Hematopoietic multipotent progenitor cell (in vitro differentiated cells): ENCODE measurements around the gene KIAA0319L. TPM values are rescaled to one million over a fixed set of nuclear protein-coding genes. Genes with fewer than 3 reads are reported as not detected.
"Not testable (repeated sequence)": the region's sequence is repeated elsewhere in the genome, so short reads cannot be mapped to it uniquely, and the experiment has no call there.

Experiments used
- DNase-seq, 3 donors: peaks; one replicate each; pipeline ENCODE4 v3.0.0-alpha.2; 2011 to 2015; ENCODE audit warnings: low read depth in 2 of 3, low spot score in 2 of 3
- total RNA-seq: library from RNA; depleted of rRNA; stranded (reverse); fragments of >200 nt; gene quantifications from one replicate; pipeline ENCODE4 v1.2.3, GENCODE V29; 2012

Gene KIAA0319L
- 42.0 TPM for total RNA-seq

DNA sequence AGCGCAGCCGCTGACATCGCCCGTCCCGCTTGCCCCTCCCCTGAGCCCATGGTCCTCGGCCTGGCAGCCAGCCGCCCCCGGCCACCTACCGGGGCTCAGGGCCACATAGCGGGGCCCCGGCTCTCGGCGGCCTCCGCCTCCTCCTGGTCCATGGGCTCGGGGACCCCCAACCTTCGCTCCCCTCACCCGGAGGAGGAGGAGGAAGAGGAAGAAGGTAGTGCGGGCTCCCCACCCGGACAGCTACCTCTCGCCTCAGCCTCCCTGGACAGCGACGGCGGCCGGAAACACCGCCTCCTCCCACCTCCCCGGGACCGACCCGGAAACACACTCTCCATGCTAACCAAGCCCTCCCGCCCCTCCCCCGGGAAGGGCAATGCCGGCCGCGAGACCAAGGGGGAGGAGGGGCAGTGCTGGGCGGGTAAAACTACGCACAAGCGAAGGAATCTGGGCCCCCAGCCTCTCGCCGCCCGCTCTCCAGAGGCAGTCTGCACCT, at the start of gene KIAA0319L:
KIAA0319L (minus strand) TSS at position 286 of the 493 bp plus-strand sequence. CDS start 2,912 bp downstream, outside the sequence.
- no peak for DNase-seq

DNA sequence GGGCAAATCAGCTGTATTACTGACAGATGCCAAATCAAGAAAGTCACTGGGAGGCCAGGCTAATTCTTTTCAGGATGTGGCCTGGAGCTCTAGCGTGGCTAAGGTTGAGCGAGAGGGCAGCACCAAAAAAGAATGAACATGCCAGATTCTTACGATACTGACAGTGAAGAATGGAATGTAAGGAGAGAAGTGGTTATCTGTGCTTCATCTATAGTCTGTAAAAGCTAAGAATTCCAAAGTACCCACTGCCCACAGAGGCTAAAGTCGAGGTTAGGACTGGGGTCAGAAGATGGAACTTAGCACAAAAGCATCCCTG, 48.6 kb upstream of the KIAA0319L start:
- no peak for DNase-seq

DNA sequence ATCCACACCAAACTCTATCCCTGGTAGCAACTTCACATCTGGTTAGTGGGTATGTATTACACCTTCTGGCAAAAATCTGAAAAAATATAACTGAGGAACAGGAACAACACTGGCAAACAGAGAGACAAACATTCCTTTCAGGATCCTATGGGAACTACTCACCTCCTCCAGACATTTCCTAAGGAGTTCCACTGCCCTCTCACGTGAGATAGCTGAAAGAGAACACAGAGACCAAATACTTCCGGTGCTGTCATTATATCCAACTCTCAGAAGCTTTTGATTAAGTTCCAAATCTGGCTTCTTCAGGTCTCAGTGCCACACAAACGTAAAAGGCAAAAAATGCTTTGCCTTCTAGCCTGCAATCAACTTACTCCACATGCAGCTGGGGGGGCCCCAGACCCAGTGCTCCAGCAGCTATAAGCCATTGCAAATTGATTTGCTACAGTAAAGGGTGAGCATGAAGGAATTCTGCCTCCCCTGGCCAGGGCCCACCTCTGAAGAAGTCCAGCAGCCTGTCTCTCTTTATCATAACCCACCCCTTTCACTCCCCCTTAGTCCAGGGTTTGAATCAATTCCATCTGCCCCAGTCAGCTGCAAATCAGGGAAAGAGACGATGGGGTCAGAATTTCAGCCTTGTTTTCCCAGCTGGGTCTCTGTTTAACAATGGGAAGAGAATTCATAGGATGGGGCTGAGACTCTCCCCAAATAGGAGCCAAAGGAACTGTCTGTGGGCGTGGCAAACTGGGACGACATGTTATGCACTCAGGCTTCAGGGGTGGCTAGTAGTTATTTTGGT, 48.1 kb upstream of the KIAA0319L start:
- no peak for DNase-seq

DNA sequence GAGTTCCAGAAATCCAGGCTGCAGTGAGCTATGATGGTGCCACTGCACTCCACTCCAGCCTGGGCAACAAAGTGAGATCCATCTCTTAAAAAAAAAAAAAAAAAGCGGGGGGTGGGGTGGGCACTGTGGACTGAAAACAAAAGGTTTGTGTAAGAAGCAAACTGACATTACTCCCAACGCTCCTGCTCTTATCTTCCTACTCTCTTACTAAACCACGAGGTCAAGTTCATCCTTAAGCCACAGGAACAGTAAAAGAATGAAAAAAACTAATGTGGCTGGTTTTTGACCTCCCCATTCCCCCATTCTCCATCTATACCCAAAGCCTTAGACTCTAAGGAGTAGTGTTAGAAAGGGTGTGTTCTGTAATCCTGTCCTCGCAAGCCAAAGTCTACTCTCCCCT, 46.7 kb upstream of the KIAA0319L start:
- DNase-seq, result no peak

DNA sequence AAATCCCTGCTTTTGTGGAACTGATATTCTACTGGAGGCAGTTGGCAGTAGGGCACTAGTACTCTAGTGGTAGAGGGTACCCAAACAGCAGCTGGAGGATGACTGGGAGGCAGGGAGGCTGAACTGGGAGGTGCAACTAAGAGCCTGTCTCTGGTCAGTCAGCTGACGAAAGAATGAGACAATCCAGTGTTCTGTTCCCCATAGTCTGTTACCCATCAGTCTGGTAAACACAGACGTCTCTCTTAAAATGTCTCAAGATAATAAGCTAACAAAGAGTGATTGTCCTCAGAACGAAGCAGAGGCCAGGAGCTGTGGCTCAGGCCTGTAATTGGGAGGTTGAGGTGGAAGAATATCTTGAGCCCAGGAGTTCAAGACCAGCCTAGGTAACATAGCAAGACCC, 46.3 kb upstream of the KIAA0319L start:
- no peak for DNase-seq

DNA sequence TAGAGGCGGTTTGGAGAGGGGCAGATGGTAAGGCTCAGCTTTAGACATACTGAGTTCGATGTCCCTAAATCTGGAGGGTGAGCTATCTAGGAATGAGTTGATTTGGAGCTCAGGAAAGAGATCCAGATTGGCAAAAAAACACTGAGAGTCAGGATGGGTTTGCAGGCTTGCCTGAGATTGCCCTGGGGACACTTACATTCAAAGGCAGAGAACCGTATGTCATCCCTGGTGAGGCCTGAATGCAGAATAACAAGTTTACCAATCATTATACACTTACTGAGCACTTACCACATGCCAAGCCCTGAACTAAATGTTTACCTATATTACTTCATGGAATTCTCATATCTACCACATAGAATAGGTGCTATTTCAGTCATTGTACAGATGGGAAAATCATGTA, 43.4 kb upstream of the KIAA0319L start:
- DNase-seq, result no peak

DNA sequence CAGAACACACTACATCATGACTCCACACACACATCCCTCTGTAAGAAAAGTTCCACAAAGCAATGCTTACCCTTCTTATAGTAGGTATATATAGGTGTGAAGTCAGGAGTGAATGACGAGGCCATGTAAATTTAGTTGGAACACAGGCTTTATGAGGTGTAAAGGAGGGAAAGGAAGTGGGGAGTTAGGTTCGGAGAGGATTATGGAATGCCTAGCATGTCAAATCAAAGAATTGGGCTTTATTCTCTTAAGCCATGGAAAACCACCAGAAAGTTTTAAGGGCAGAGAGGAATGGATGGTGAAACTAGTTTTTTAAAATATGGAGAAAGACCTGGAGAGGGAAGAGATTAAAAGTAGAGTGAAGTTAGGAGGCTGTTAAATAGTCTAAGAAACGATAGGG, 42.2 kb upstream of the KIAA0319L start:
- no peak for DNase-seq

DNA sequence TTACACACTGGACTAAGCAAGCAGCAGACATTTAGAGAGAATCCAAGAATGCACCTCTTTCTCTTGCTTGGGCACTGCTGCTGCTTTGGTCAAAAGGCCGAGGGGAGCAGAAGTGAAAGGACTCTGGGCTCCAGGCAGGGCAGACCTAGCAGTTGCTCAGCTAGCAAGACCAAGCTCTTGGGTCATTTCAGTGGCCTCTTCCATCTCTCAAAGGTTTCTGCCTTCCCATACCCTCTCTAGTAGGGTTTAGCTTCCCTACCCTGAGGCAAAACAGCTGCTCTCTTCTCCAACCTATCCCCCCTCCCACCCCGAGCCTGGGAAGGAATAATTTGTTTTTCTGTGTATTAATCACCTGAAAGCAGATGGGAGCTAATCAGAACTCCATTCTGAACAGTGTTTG, 41.7 kb upstream of the KIAA0319L start:
- no peak for DNase-seq

DNA sequence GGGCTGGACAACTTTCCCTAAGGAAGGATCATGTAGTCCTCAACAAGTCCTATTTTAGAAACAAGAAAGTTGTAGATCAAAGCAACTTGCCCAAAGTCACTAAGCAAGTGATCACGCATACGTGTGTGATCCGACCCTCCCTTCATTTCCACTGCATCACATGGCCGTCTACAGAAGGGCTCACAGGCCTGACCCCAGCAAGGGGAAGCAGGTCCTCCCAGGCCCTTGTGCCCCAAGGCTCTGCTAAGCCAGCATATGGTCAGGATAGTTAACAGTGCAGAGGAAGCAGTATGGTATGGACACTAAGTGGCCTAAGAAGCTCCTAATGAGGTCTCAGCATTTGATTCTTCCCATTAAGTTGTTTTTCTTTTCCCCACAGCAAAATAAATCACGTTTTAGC, 40.7 kb upstream of the KIAA0319L start:
- no peak for DNase-seq

DNA sequence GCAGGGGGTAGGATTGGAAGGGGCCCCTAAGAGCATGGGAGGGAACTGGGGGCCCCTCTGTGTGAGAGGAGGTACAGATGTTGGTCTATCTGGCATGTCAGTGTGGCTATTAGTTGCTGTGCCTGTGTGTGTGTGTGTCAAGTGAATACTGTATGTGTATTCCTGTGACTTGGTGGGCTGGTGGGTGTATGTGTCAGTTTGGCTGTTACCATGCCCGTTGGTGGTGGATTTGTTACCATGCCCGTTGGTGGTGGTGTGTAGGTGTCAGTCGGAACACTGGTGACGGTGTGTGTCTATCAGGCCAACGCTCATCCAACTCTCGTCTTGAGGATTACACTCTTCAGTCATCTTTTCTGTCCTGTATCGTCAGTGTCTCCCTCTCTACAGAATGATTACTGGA, 38.5 kb upstream of the KIAA0319L start:
- DNase-seq, result no peak

DNA sequence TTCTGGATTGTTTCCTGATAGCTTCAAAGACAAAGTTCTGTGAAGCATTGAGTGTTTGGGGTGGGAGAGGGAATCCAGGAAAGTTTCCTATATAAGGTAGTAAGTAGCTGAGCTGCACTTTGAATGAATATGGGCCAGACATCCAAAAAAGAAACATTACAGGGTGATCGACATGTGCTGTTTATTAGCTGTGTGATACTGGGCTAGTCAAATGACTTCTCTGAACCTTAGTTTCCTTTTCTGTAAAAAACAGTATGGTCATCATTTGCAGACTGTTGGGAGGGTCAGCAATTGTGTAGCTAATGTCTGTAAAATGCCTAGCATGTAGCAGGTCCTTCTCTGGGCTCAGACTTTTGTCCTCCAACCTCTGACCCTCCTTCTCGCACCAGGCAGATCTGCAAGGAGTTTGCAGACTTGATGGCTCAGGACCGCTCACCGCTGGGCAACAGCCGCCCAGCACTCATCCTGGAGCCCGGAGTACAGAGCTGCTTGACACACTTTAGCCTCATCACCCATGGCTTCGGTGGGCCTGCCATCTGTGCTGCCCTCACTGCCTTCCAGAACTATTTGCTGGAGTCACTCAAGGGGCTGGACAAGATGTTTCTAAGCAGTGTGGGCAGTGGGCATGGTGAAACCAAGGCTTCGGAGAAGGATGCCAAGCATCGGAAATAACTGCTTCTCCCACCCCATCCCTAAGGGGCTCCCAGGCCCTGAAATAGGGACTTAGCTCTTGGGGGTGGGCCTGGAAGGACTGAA, 37.0 kb upstream of the KIAA0319L start:
- DNase-seq, result no peak

DNA sequence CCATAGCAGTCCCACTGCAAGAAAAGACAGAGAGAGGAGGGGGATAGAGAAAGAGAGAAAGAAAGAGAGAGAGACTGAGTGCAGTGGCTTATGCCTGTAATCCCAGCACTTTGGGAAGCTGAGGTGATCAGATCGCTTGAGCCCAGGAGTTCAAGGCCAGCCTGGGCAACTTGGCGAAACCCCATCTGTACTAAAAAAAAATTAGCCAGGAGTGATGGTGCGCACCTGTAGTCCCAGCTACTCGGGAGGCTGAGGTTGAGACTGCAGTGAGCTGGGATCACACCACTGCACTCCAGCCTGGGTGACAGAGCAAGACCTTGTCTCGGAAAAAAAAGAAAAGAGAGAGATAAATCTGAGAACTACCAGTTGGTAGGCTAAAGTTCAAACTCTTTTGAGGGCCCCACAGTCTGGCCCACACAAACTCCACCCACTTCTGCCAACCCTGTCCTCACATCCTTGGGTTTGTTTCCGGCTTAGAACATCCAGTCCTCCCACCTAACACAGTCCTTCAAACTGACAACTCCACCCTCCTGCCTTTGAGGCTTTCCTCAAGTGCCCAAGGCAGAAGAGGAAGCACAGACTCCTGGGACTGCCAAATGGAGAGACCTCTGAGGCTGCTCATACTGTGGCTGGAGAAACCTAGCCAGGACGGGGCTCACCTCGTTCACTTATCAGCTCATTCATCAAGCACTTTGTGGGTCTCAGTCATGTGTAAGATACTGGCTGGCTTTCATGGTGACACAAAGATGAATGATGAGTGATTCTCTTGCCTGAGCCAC, 36.0 kb upstream of the KIAA0319L start:
- peak in 1 of 3 donors; percentile 27 for DNase-seq

DNA sequence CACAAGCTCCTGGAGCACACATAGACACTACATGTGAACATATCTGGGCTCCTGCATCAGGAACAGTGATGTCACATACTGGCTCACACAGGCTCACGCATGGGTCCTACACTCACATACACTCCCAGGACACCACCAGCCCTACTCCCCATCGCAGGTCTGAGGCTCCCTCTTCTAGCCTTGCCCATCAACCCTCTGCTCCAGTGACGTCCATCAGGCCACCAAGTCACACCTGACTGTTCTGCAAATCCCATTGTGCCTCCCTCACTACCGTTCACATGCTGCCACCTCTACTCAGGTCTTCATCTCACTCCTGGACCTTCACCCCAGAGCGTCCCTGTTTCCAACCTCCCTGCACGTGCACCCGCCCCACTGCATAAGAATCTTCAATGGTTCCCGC, 34.0 kb upstream of the KIAA0319L start:
- DNase-seq, result no peak

DNA sequence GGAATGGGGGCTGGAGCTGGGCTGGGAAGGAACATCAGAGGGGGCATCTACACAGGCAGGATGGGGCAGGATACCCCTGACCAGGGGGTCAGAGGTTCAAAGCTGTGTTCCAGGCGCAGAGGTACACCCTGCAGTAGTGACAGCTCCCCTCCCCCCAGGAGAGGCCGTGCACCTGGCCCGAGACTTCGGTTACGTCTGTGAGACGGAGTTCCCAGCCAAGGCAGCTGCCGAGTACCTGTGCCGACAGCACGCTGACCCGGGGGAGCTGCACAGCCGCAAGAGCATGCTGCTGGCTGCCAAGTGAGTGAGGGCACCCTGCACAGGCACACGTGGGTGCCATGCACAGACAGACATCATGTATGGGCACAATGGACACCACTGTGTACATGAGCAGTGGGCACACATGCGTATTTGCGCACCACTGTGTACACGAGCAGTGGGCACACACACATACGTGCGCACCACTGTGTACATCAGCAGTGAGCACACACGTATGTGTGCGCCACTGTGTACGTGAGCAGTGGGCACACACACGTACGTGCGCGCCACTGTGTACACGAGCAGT, 33.4 kb upstream of the KIAA0319L start:
- no peak for DNase-seq

DNA sequence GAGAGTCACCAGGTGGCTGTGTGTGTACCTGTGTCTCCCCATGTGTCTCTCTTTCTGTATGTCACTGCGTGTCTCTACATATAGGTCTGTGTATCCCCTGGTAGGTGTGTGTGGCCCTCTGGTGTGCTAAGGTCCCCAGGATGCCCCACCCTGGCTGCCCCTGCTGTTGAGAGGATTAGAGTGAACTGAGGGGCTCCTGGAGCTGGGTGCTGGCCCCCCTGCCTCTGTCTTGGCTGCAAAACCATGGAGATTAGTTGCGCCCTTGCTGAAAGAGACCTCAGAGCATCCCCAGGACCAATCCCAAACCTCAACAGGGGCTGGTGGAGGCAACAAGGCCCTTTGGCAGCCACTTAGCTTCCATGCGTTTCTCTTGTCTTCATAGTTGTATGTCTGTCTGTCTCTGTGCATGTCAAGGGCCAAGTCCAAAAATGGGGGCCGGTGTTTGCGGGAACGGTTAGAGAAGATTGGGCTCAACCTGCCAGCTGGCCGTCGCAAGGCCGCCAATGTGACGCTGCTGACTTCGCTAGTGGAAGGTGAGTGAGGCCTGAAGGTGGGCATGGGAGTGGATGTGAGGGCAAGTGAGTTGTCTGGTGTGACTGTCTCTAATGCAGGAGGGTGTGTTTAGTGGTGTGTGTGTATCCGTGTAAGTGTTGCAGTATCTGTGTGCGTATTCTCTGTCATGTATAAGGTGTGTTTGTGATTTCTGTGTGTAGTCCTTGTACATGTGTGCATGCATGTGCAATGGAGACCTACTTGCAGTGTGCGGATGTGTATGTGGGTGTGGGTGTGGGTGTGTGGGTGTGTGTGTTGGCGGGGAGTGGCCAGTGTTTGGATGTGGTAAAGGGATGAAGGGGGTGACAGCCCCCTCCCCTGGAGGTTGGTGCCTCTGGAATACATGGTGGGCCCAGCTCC, 32.6 kb upstream of the KIAA0319L start:
- DNase-seq, result no peak

DNA sequence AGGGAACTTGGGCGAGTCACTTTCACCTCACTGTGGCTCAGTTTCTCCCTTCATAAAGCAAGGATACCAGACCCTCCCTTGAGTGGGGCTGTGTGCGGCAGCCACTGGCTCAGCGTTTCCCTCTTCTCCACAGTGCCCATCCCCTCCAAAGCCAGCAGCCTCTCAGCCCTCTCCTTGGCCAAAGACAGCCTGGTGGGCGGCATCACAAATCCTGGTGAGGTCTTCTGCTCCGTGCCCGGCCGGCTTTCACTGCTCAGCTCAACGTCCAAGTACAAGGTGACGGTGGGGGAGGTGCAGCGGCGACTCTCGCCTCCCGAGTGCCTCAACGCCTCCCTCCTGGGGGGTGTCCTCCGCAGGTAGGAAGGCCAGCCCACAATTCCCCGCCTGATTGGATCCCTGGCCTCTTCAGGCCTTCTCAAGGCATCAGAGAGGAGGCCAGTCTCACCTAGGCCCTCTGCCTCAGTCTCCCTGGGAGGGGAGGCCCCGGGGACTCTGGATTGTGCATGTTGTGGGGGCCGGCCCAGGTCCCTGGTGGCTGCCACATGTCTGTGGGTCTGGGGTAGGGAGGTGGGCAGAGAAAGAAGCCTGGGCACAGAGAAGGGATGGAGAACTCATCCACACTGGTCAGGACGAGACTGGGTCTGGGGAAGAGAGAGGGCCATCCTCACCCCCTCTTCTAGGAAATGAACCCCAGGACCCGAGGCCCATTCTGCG, 31.2 kb upstream of the KIAA0319L start:
- no peak for DNase-seq

DNA sequence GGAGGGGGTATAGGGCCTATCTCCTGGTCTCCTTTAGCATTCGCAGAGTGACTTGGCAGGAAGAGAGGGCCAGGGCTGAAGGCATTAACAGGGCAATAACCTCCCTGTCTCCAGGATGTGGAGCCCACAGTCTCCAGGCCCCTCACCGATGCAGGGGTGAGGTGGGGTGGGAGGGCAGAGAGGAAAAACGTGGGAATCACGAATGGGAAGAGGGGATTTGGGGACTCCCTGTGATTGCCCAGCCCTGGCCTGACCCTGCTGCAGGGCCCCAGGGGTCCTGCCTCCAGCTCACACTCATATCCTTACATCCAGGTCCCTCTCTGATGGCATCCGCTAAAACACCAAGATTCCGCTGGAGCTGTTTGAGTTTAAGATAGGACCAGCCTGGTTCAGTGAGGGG, 30.5 kb upstream of the KIAA0319L start:
- no peak for DNase-seq

DNA sequence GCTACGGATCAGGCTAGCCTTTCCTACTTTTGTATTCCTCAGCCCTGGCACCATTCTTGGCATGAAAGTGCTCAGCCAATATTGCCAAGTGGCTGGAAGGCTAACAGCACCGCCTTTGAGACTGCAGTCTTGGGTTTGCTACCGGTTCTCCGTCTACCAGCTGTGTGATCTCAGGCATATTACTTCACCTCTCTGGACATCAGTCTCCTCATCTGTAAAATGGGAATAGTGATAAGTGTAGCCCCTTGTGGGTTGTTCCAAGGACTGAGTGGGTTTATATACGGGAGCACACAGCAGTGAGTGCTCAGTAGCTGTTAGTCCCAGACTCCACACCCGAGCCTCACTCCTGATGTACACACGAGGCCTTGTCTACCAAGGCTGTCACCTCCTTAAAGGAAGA, 29.6 kb upstream of the KIAA0319L start:
- no peak for DNase-seq

DNA sequence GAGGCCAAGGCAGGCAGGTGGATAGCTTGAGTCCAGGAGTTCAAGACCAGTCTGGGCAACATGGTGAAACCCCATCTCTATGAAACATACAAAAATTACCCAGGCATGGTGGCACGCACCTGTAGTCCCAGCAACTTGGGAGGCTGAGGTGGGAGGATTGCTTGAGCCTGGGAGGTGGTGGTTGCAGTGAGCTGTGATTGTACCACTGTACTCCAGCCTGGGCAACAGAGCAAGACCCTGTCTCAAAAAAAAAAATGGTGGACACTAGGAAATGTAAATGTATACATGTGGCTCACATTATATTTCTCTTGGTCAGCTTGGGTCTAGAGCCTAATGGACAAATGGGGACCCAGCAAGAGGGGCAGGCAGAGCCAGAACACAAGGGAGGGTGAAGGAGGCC, 28.6 kb upstream of the KIAA0319L start:
- not testable (repeated sequence) for DNase-seq
